Heart left ventricle (tissue), 16 donors: ENCODE measurements around the gene TMEM178B. TPM values are rescaled to one million over a fixed set of nuclear protein-coding genes. Genes with fewer than 3 reads are reported as not detected.

Source experiments
- ATAC-seq, 4 donors: fragments of 200-7000 bp; cut with Tn5 transposase; one replicate each; pipeline ENCODE4 v1.9.1; 2020 to 2022; ENCODE audit warnings: moderate library complexity in 4 of 4, mild to moderate bottlenecking in 3 of 4, moderate number of reproducible peaks in 1 of 4
- DNase-seq, 5 donors: peaks; one replicate each; pipeline ENCODE4 v3.0.0-alpha.2; 2020
- H3K27ac ChIP-seq, 12 donors: fragments of 200-600 bp; sonication (generic) in 4 of 12; one replicate each; pipeline versions ENCODE4 v1.5.0 to v1.8.0; 2016 to 2022; ENCODE audit warnings: mild to moderate bottlenecking in 2 of 12
- H3K27me3 ChIP-seq, 9 donors: fragments of 200-600 bp; sonication (generic) in 2 of 9; one replicate each; pipeline versions ENCODE4 v1.5.1 to v1.8.0; 2016 to 2022; ENCODE audit warnings: mild to moderate bottlenecking in 3 of 9
- H3K36me3 ChIP-seq, 9 donors: fragments of 200-600 bp; sonication (generic) in 2 of 9; one replicate each; pipeline versions ENCODE4 v1.5.0 to v1.8.0; 2018 to 2022; ENCODE audit warnings: mild to moderate bottlenecking in 2 of 9
- H3K4me1 ChIP-seq, 12 donors: fragments of 200-600 bp; sonication (generic) in 4 of 12; one replicate each; pipeline versions ENCODE4 v1.5.0 to v1.8.0; 2016 to 2022; ENCODE audit warnings: mild to moderate bottlenecking in 3 of 12
- H3K4me3 ChIP-seq, 12 donors: fragments of 200-600 bp; sonication (generic) in 4 of 12; one replicate each; pipeline versions ENCODE4 v1.5.0 to v1.8.0; 2017 to 2022; ENCODE audit warnings: mild to moderate bottlenecking in 9 of 12, moderate library complexity in 4 of 12
- H3K9me3 ChIP-seq, 12 donors: fragments of 200-600 bp; sonication (generic) in 4 of 12; one replicate each; pipeline versions ENCODE4 v1.5.0 to v1.8.0; 2016 to 2022; ENCODE audit warnings: mild to moderate bottlenecking in 1 of 12
- POLR2A ChIP-seq, 2 donors: fragments of 450-650 bp; IDR thresholded peaks; one replicate each; pipeline ENCODE4 v1.6.1; 2017; ENCODE audit warnings: antibody characterized with exemption in 2 of 2, mild to moderate bottlenecking in 2 of 2, moderate library complexity in 2 of 2
- WGBS, 4 donors: extraction: QIAGEN DNeasy Blood & Tissue Kit in 2 of 4; methylation state at CpG; one replicate each; pipeline versions ENCODE4 v1.1.5 to v1.1.7; 2013 to 2018; 5-methylcytosine and 5-hydroxymethylcytosine counted together
- intact Hi-C, 10 donors: fragments of 100-400 bp; cut with DNase I; formaldehyde crosslinking; loops; one replicate each; pipeline versions ENCODE4 v1.11.1 to v1.14.2; 2022
- polyA plus RNA-seq, 2 donors: library from polyadenylated mRNA; stranded (reverse); fragments of 200-250 nt; gene quantifications; one replicate each; pipeline ENCODE4 v1.2.3, GENCODE V29; 2013
- total RNA-seq, 9 donors: library from RNA; depleted of rRNA in 2 of 9; stranded (reverse); fragments of >200 nt in 2 of 9; fragmentation: NEBNext Ultra II Directional in 3 of 9; extraction: Animal tissue kit (Norgen Biotek cat#: 25700) in 3 of 9; gene quantifications; one replicate each; pipeline versions ENCODE4 v1.1.0 to v1.2.4, GENCODE V29; 2016 to 2023
- TF ChIP-seq, protein P1 (sequence below), 12 donors: fragments of 200-600 bp; sonication (generic) in 4 of 12; IDR thresholded peaks; one replicate each; pipeline versions ENCODE4 v1.5.0 to v1.8.0; 2018 to 2022; ENCODE audit warnings: antibody characterized with exemption in 12 of 12, mild to moderate bottlenecking in 5 of 12
- donor health status: ischemic (EF 13 %, LVEDD 7.1; RV severe dilation, severe dysfunction).
- donor health status: healthy with polysubstance abuse.
- donor health status: DM: no; HTN: yes; CAD: no.
- donor health status: DM: no; HTN: no; CAD: no.
- donor health status: ischemic (EF 25% LVEDD 6.9; RV normal size, moderate dysfunction).
- donor health status: ischemic (EF 25% LVEDD 5.7; RV mildly dilated, moderate dysfunction).
- donor health status: healthy.
- donor health status: DM: yes; HTN: yes; CAD: no.
- donor health status: ischemic (EF 35%, LVEDD 5.7; RV mildly dilated, moderate dysfunction).
- donor health status: nonischemic (EF 11% LVEDD 7.7; RV severe dilation, severe dysfunction).
- donor health status: DM: yes; HTN: yes; CAD: no.
- donor health status: PGD.
- donor health status: ischemic (EF 29% LVEDD 5.4; RV normal size, mild dysfunction).
- donor health status: nonischemic (EF 23%, LVEDD 6.1; RV moderate dilation, normal function).

Gene TMEM178B
- total and polyA plus RNA-seq, 11 donors, result 1.2 to 58.5 (median 19.0) TPM

- 77 to 85% (median 82%) methylated on average over 3 of the region's 3 CpGs for WGBS, 4 donors
Measured at GRCh38 chr7:141500608-141501007, 426.7 kb downstream of the TMEM178B start.

GRCh38 chr7:141501451-141501850 is 427.6 kb downstream of the TMEM178B start:
- intact Hi-C loops, result no loop called here
- ATAC-seq (no peak), DNase-seq (no peak)
- no peak for TF ChIP-seq POLR2A (IDR thresholded peaks at IDR 0.05)
- TF ChIP-seq, protein P1, sequence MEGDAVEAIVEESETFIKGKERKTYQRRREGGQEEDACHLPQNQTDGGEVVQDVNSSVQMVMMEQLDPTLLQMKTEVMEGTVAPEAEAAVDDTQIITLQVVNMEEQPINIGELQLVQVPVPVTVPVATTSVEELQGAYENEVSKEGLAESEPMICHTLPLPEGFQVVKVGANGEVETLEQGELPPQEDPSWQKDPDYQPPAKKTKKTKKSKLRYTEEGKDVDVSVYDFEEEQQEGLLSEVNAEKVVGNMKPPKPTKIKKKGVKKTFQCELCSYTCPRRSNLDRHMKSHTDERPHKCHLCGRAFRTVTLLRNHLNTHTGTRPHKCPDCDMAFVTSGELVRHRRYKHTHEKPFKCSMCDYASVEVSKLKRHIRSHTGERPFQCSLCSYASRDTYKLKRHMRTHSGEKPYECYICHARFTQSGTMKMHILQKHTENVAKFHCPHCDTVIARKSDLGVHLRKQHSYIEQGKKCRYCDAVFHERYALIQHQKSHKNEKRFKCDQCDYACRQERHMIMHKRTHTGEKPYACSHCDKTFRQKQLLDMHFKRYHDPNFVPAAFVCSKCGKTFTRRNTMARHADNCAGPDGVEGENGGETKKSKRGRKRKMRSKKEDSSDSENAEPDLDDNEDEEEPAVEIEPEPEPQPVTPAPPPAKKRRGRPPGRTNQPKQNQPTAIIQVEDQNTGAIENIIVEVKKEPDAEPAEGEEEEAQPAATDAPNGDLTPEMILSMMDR (IDR thresholded peaks at IDR 0.05), result no peak
- Histone ChIP-seq H3K4me1 (peaks cover 0 to 6% (median 0%) of the 10 kb centered on the region in 12 donors), H3K27me3 (no peaks in the 10 kb centered on the region), H3K9me3 (no peaks in the 10 kb centered on the region), H3K36me3 (no peaks in the 10 kb centered on the region), H3K4me3 (no peak overlapping the region), H3K27ac (no peak overlapping the region)
- 87 to 90% (median 89%) methylated on average over 2 of the region's 2 CpGs for WGBS, 4 donors

More at GRCh38 chr7:141500608-141501007, 426.7 kb downstream of the TMEM178B start:
- H3K4me3 ChIP-seq, result no peak overlapping the region
- H3K27me3 ChIP-seq, result no peaks in the 10 kb centered on the region
- TF ChIP-seq, protein P1 (IDR thresholded peaks at IDR 0.05), result no peak
- no peak for TF ChIP-seq POLR2A (IDR thresholded peaks at IDR 0.05)
- H3K27ac ChIP-seq, result no peak overlapping the region
- no peaks in the 10 kb centered on the region for H3K36me3 ChIP-seq
- DNase-seq, result no peak
- intact Hi-C loops, result no loop called here
- H3K4me1 ChIP-seq, result peaks cover 0 to 6% (median 0%) of the 10 kb centered on the region in 12 donors
- no peak for ATAC-seq
- H3K9me3 ChIP-seq, result no peaks in the 10 kb centered on the region

- Histone ChIP-seq H3K4me3 (peak overlapping the region in 10 of 12 donors; percentile 24 to 48 (median 38)), H3K27me3 (peaks cover 0 to 30% (median 2%) of the 10 kb centered on the region in 9 donors), H3K9me3 (no peaks in the 10 kb centered on the region), H3K36me3 (no peaks in the 10 kb centered on the region), H3K4me1 (peaks cover 0 to 11% (median 2%) of the 10 kb centered on the region in 12 donors), H3K27ac (no peak overlapping the region)
- ATAC-seq (peak in 1 of 4 donors; percentile 52), DNase-seq (no peak)
- WGBS, 4 donors, result 2 to 6% (median 4%) methylated on average over 6 to 8 of the region's 8 CpGs
- intact Hi-C loops, result no loop called here
- TF ChIP-seq, protein P1 (IDR thresholded peaks at IDR 0.05), result no peak
- no peak for TF ChIP-seq POLR2A (IDR thresholded peaks at IDR 0.05)
Measured at GRCh38 chr7:141511316-141511675, 437.4 kb downstream of the TMEM178B start.

DNA sequence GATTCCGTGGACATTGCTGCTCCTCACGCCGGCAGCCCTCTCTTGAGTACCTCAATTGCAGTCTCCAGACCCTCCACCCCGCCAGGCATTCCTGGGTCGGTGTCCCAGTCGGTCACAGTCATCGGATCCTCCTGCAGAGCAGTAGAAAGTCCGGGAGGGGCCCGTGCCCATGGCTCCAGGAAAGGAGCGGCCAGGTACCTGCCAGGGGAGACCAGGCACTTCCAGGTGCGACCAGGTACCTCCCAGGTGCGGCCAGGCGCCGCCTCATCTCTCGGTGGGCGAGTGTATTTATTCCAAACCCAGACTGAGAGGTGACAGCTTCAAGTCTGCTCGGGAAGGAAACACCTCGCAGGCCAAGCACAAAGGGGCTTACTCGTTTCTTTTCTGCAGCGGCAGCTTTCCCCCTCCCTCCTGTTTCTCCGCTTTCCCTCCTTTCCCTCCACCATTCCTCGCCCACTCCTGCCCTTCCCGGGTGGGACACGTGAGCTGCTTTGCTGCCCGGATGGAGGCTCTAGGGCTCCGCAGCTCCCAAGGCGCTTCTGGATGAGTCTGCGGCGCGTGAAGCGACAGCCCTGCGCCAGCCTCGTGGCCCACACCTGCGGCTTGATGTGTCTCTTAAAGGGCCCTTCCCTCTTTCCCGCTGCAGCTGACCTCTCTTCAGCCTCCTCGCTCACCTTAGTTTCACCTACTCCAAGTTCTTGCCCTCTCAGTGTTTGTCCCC is 438.0 kb downstream of the TMEM178B start:
- WGBS, 4 donors, result 3 to 4% (median 3%) methylated on average over 25 to 36 of the region's 36 CpGs
- ATAC-seq (peak; percentile 32 to 74 (median 70)), DNase-seq (peak in 2 of 5 donors; percentile 33 to 67)
- TF ChIP-seq POLR2A (IDR thresholded peaks at IDR 0.05), result no peak
- TF ChIP-seq, protein P1 (IDR thresholded peaks at IDR 0.05), result no peak
- peak overlapping the region in 10 of 12 donors; percentile 24 to 48 (median 38) for H3K4me3 ChIP-seq
- H3K27ac ChIP-seq, result no peak overlapping the region
- H3K9me3 ChIP-seq, result no peaks in the 10 kb centered on the region
- H3K27me3 ChIP-seq, result peaks cover 0 to 30% (median 2%) of the 10 kb centered on the region in 9 donors
- intact Hi-C loops, result no loop called here
- peaks cover 0 to 11% (median 2%) of the 10 kb centered on the region in 12 donors for H3K4me1 ChIP-seq
- H3K36me3 ChIP-seq, result no peaks in the 10 kb centered on the region
